Activated naive CD8-positive, alpha-beta T cell treated with anti-CD3 and anti-CD28 coated beads for 36 hours (primary cell): ENCODE results near the gene PRELID1. TPM values are rescaled to one million over a fixed set of nuclear protein-coding genes. Genes with fewer than 3 reads are reported as not detected.

ENCODE experiments used
- DNase-seq: peaks from one replicate; pipeline ENCODE4 v3.0.0; 2021
- H3K27ac Mint-ChIP-seq: one replicate; pipeline ENCODE4 v1.8.0; 2022; ENCODE audit warnings: mild to moderate bottlenecking, moderate library complexity, mixed read lengths
- H3K27me3 Mint-ChIP-seq: one replicate; pipeline ENCODE4 v1.8.0; 2022; ENCODE audit warnings: mild to moderate bottlenecking, mixed read lengths
- H3K36me3 Mint-ChIP-seq: one replicate; pipeline ENCODE4 v1.8.0; 2021; ENCODE audit warnings: mild to moderate bottlenecking, mixed read lengths
- H3K4me1 Mint-ChIP-seq: one replicate; pipeline ENCODE4 v1.8.0; 2021; ENCODE audit warnings: mixed read lengths
- H3K4me3 Mint-ChIP-seq: one replicate; pipeline ENCODE4 v1.8.0; 2022; ENCODE audit warnings: mild to moderate bottlenecking, moderate library complexity, mixed read lengths
- H3K9me3 Mint-ChIP-seq: one replicate; pipeline ENCODE4 v1.8.0; 2022; ENCODE audit warnings: mixed read lengths
- total RNA-seq, 2 experiments: library from RNA; stranded (reverse); gene quantifications; one replicate each; pipeline ENCODE4 v1.2.3, GENCODE V29; 2021

PRELID1 gene
- total RNA-seq, 2 experiments from 2014 or later: 311 to 315 TPM

DNA sequence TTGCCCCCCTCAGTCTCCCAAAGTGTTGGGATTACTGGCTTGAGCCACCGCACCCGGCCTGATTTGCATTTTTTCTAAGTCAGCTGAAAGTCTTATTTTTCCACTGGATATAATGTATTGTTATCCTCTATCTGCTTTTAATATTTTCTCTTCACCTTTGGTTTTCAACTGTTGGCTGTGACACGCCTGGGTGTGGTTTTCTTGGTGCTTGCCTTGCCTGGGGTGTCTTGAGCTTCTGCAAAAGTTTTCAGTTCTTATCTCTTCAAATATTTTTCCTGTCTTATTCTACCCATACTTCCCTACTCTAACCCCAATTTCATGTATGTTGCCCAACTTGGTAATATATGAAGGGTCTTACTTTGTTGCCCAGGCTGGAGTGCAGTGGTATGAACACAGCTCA lies 12.4 kb downstream of the PRELID1 start:
- Mint-ChIP-seq H3K9me3 (peaks cover 3% of the 10 kb centered on the region), H3K4me3 (no peak overlapping the region), H3K36me3 (peaks cover 8% of the 10 kb centered on the region), H3K27me3 (no peaks in the 10 kb centered on the region), H3K4me1 (peaks cover 21% of the 10 kb centered on the region), H3K27ac (no peak overlapping the region)
- DNase-seq: no peak

DNA sequence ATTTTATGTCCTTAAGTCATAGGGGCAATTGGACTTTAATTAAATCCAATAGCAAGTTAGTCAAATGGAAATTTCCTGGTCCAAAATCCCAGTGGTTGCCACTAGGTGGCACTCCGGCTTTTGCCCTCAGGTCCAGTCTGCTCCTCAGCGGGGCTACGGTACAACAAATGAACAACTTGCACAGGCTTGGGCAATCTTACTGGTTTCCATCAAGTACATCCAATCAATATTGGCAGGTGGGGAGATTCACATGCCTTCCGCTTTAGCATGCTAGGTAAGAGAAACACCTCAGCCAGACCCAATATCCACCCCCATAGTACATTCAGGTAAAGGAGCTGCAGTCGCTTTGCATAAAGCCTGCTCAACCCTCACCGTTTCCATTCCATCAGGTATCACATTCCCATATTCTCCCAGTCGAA lies 14.4 kb downstream of the PRELID1 start:
- H3K4me3 Mint-ChIP-seq: no peak overlapping the region
- H3K9me3 Mint-ChIP-seq: peaks cover 3% of the 10 kb centered on the region
- H3K4me1 Mint-ChIP-seq: peaks cover 20% of the 10 kb centered on the region
- DNase-seq: peak; percentile 71
- H3K27me3 Mint-ChIP-seq: no peaks in the 10 kb centered on the region
- no peak overlapping the region for H3K27ac Mint-ChIP-seq
- H3K36me3 Mint-ChIP-seq: peaks cover 8% of the 10 kb centered on the region

DNA sequence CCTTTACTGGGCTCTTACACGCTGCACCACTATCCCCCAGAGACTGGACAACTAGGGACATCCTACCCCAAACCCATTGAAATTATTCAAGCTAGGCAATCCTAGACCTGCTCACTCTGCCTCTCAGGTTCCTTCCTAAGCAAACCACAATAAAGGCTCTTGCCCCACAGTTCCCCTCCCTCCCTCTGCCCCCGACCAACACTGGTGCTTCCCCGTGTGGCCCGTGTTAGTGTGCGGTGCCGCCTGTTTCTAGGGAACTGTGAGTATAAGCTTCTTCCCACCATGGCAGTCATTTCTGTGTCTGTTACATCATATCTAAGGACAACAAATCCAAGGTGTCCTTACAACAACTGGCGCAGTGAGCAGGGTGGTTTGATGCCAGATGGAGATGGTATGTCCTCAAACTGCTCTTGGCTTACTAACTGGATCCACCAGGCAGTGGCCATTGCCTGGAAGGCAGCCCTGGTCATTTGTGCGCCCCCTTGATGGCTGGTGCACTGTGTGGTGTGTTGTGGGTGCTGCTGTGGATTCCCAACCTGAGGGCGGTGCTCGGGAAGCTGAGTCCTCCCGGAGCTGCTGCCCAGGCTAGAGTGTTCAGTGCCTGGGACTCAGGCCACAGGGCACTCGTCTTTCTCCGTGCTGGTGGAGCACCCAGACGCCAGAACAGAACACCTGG lies 16.5 kb downstream of the PRELID1 start:
- Mint-ChIP-seq H3K27ac (no peak overlapping the region), H3K36me3 (peaks cover 8% of the 10 kb centered on the region), H3K27me3 (no peaks in the 10 kb centered on the region), H3K9me3 (peaks cover 3% of the 10 kb centered on the region), H3K4me1 (peaks cover 21% of the 10 kb centered on the region), H3K4me3 (no peak overlapping the region)
- peak; percentile 42 for DNase-seq

DNA sequence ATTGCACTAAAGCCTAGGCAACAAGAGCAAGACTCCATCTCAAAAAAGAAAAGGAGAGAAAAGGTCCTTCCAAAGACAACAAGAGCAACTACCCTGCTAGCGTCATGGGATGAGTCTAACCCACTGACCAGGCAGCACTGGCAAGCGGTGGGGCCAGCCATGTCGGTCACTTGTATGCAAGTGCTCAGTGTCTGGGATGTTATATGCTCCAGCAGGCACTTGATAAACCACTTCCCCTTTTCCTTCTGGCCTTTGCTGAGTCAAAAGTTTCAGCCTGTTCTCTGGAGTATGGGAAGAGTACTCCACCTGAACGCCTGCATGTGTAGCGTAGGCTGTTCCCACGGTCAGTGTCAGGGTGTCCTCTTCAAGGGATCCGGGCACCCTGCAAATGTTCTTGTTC lies 17.3 kb downstream of the PRELID1 start:
- Mint-ChIP-seq H3K27ac (no peak overlapping the region), H3K36me3 (peaks cover 8% of the 10 kb centered on the region), H3K9me3 (peaks cover 3% of the 10 kb centered on the region), H3K4me3 (no peak overlapping the region), H3K27me3 (no peaks in the 10 kb centered on the region), H3K4me1 (peaks cover 21% of the 10 kb centered on the region)
- DNase-seq: no peak

DNA sequence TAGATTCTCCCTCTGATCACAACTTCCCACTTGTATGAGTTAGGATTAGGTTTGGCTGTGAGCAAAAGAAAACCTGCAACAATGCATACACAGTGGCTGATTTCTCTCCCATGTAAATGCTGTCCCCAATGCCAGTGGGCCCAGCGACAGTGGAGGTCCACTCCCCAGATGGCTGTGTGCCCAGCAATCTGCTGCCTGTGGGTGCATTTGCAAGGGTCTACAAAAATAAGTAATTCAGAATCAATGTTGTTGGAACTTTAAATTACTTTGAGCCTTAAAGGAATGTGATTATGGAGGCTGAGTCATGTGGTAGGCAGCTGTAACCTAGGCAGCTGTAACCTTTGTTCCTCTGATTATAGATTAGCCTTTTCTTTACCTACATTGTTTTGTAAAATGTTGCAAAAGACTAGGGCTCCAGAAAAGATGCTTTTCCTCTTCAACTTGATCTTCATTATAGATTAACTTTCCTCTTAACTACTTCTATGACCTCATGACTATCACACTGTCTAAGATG lies 22.3 kb downstream of the PRELID1 start:
- Mint-ChIP-seq H3K36me3 (peaks cover 3% of the 10 kb centered on the region), H3K4me1 (peaks cover 12% of the 10 kb centered on the region), H3K4me3 (no peak overlapping the region), H3K27me3 (no peaks in the 10 kb centered on the region), H3K9me3 (no peaks in the 10 kb centered on the region), H3K27ac (no peak overlapping the region)
- DNase-seq: no peak

DNA sequence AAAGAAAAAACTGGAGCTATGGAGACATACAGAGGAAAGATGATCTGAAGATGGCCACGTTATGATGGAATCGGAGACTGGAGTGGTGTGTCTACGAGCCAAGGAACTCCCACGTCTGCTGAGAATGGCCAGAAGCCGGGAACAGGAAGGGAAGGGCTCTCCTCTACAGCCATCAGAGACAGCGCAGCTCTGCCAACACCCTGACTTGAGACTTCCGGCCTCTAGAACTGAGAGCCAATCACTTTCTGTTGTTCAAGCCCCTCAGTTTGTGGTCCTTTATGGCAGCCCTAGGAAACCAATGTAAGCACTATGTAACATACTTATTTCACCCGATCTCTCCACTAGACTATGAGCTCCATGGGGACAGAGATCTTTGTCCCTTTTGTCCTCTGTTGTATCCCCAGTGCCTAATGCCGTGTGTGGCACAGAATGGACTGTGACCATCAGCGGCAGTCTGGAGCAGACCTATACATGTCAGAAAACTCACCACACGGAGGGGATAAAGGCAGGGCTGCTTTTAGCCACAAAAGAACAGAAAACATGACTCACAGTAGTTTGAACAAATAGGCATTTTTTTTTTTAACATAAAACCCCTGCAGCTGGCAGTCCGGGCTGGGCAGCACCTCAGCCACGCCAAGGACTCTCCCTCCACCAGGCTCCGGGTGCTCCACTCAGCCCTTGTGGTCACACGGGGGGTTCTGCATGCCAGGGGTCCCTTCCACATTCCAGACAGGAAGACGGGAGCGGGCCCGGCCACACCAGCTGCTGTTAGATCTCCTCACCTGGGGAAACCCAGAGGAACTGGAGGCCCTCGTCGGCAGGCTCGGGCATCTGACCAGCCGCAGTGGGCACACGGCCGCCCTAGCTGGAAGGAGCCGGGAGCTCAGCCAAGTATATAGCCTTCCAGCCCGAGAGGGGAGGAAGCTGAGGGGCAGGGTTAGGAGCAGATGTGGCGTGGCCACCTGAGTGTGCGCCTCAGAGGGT lies 24.2 kb downstream of the PRELID1 start:
- Mint-ChIP-seq H3K4me3 (no peak overlapping the region), H3K9me3 (no peaks in the 10 kb centered on the region), H3K27me3 (no peaks in the 10 kb centered on the region), H3K27ac (peak overlapping the region; percentile 85), H3K4me1 (peaks cover 9% of the 10 kb centered on the region), H3K36me3 (peaks cover 3% of the 10 kb centered on the region)
- peak; percentile 19 for DNase-seq

DNA sequence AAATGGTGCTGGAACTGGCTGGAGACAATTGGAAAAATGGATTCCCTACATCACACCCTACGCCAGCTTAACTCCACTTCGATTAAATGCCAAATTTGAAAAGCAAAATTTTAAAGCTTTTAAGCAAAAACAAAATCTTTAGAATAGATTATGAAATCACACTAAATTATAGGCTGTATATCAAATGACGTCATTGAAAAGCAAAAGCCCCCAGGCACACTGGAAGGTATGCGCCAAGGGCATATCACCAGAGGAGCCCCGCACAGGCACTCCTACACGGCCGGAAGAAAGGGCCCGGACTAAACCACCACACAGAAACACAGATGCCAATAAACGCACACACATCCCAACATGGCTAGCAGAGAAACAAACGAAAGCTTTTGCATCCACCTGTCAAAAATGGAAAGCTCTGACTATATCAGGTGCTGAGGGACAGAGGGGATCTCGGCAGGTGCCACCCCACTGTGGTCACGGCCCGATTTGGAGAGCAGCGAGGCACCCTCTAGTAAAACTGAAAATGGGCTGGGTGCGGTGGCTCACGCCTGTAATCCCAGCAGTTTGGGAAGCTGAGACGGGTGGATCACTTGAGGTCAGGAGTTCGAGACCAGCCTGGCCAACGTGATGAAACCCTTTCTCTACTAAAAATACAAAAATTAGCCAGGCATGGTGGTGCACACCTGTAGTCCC lies 25.1 kb downstream of the PRELID1 start:
- H3K9me3 Mint-ChIP-seq: no peaks in the 10 kb centered on the region
- H3K27ac Mint-ChIP-seq: no peak overlapping the region
- H3K4me1 Mint-ChIP-seq: peaks cover 7% of the 10 kb centered on the region
- H3K27me3 Mint-ChIP-seq: no peaks in the 10 kb centered on the region
- H3K4me3 Mint-ChIP-seq: no peak overlapping the region
- H3K36me3 Mint-ChIP-seq: peaks cover 5% of the 10 kb centered on the region
- no peak for DNase-seq

DNA sequence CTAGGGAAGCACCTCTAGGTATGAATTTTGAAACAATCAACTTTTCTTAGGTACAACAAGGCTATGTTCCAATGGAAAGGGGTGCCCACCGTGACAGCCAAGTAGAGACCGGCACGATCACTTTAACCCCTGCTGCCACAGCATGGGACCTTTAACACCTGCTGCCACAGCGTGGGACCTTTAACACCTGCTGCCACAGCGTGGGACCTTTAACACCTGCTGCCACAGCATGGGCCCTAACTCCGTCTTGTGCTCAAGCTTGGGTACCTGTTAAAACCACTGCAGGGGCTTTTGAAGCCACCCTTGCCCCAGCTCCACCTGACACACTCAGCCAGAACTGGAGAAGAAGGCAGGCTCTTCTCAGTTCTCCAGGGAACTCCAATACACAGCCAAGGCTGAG lies 26.3 kb downstream of the PRELID1 start:
- no peaks in the 10 kb centered on the region for H3K27me3 Mint-ChIP-seq
- H3K4me3 Mint-ChIP-seq: no peak overlapping the region
- DNase-seq: no peak
- H3K9me3 Mint-ChIP-seq: no peaks in the 10 kb centered on the region
- no peak overlapping the region for H3K27ac Mint-ChIP-seq
- H3K36me3 Mint-ChIP-seq: peaks cover 12% of the 10 kb centered on the region
- peaks cover 7% of the 10 kb centered on the region for H3K4me1 Mint-ChIP-seq

DNA sequence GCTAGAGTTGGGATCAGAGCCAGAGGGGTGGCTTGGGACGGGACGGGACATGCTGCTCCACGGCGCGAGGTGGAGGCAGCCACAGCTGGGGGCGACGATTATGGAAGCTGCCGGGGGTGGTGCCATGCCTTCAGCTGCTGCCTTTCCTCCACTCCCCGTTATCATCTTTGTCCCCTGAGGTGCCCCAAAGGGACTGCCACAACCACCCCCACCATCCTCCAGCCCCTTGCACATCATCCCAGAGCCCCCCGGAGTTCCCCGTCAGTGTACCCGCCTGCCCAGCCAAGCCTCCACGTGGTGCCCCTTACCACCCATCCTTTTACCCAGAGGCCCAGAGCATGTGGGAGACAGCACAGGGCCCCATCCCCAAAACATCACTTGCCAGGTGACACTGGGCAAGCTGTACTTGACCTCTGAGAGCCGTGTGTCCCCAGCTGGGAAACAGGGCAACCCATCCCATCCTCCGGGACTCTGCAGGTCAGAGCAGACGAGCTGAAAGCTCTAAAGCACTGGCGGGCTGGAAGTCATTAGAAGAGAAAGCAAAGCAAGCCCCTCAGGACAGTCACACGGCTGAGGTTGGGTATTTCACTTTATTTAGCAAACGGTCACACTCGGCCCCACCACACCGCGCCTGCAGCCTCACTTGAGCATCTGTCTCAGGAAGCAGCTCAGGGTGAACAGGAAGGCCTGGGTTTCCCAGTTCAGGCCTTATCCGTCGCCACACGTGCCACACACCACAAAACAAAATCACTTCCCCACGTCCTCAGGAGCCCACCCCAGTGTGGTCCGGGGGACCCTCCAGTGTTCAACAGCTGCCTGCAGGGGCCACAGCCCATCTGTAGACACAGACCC lies 27.6 kb downstream of the PRELID1 start:
- peaks cover 9% of the 10 kb centered on the region for H3K4me1 Mint-ChIP-seq
- no peak for DNase-seq
- no peak overlapping the region for H3K27ac Mint-ChIP-seq
- no peak overlapping the region for H3K4me3 Mint-ChIP-seq
- H3K9me3 Mint-ChIP-seq: no peaks in the 10 kb centered on the region
- H3K27me3 Mint-ChIP-seq: no peaks in the 10 kb centered on the region
- H3K36me3 Mint-ChIP-seq: peaks cover 17% of the 10 kb centered on the region

DNA sequence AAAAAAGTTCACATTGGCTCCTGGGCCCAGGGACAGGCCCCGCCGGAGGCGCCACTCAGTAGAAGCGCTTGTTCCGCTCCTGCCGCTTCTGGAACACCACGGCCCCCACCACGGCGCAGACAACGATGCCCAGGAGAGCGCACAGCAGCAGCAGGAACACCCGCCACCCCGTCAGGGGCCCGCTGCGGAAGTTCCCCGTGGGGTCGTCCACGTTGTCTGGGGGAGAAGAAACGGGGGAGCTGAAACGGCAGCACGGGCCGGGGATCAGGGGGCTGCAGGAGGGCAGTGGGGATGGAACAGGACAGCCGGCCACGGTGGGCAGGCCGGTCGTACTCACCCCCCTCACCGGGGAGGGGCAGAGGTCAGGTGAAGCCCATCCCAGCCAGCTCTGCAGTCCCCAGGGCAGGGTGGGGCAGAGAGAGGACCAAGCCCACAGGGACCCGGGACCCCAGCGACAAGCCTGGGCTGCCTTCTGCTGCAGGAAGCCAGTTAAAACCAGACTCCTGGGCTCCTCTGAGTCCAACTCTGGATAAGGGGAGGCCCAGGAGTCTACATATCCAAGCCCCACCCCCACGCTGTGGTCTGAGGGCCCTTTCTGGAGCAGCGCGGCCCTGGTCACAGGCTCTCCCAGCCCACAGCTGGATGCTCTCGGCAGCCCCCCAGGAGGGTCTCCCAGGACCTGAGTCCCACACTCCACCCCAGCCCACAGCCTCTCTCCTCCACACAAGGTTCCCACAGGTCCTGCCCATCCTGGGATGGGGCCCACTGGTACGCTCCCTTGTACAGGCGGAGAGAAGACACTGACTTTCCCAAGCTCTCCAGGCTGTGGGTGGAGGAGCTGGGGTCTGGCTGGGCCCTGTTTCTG lies 28.7 kb downstream of the PRELID1 start:
- Mint-ChIP-seq H3K36me3 (peaks cover 19% of the 10 kb centered on the region), H3K4me1 (peaks cover 9% of the 10 kb centered on the region), H3K27me3 (no peaks in the 10 kb centered on the region), H3K4me3 (no peak overlapping the region), H3K9me3 (no peaks in the 10 kb centered on the region), H3K27ac (peak overlapping the region; percentile 56)
- no peak for DNase-seq

DNA sequence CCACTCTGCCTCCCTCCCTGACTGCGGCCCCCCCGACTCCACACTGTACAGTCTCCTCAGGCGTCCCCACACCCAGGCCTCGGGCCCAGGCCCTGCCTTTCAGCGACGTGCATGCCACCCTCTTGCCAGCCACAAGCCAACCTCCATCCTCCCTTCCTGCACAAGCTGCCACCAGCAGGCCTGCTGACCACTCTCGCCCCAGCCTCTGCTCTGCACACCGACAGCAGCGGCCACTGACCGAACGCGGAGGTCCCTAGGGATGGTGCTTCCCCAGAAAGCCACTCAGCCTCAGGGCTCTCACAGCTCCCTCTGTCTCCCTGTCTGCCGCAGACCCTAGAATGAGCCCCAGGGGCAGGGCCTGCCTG lies 29.3 kb downstream of the PRELID1 start:
- no peak overlapping the region for H3K27ac Mint-ChIP-seq
- no peak for DNase-seq
- H3K27me3 Mint-ChIP-seq: no peaks in the 10 kb centered on the region
- H3K4me3 Mint-ChIP-seq: no peak overlapping the region
- H3K9me3 Mint-ChIP-seq: no peaks in the 10 kb centered on the region
- H3K36me3 Mint-ChIP-seq: peaks cover 19% of the 10 kb centered on the region
- peaks cover 4% of the 10 kb centered on the region for H3K4me1 Mint-ChIP-seq

DNA sequence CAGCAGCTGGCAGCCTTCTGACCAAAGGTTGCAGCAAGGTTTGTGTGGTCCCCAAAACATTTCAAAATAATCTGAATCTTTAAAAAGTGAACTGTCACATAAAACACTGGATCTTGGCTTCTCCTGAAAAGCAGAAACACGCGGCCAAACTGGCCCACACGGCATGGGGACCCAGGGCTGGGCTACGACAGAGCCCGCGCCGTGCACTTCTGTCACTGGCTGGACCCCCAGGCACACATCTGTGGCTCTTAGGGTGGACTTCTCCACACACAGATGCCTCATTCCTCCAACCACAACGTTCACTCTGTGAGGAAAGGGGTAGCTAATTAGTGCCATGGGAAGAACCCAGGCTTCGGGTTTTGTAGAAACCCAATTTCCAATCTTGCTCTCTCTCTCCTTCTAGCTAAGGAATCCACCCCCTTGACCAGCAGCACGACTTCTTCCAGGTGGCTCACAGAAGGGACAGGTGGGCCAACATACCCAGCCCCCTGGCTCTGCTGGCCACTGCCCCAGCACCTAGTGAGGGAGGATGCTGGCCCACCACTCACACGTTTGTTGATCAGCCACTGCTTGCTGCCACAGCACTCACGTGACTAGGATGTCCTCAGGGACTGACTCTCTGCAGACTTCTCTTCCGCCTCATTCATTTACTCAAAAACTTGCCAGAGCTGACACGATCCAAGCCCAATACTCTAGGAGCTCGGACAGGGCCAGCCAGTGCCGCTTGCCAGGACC lies 30.0 kb downstream of the PRELID1 start:
- Mint-ChIP-seq H3K27ac (no peak overlapping the region), H3K36me3 (peaks cover 19% of the 10 kb centered on the region), H3K27me3 (no peaks in the 10 kb centered on the region), H3K9me3 (no peaks in the 10 kb centered on the region), H3K4me3 (no peak overlapping the region), H3K4me1 (peaks cover 2% of the 10 kb centered on the region)
- no peak for DNase-seq

DNA sequence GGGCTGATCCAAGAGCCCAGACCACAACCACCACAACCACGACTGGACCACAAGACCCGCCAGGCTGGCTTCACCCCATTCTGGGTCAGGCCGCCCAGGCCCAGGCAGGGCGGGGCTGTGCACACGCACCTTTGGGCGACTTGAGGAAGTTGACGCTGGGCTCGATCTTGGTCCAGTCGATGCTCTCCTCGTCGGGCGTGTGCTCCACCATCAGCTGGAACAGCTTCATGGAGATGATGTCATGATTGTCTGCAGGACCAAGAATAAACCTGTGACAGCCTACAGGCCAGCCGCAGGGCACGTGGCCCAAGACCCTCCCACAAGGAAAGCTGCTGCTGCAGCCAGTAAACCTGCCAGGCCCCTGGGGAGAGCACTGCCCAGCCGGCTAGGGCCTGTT lies 30.6 kb downstream of the PRELID1 start:
- H3K4me1 Mint-ChIP-seq: peaks cover 2% of the 10 kb centered on the region
- H3K27ac Mint-ChIP-seq: no peak overlapping the region
- no peaks in the 10 kb centered on the region for H3K9me3 Mint-ChIP-seq
- H3K36me3 Mint-ChIP-seq: peaks cover 19% of the 10 kb centered on the region
- no peaks in the 10 kb centered on the region for H3K27me3 Mint-ChIP-seq
- no peak overlapping the region for H3K4me3 Mint-ChIP-seq
- no peak for DNase-seq
